ENCODE results near the gene MACROD2.

The MACROD2 gene

GRCh38 chr20:15099130-15099529, 1103.8 kb downstream of the MACROD2 start:
- no peak for DNase-seq (ENCODE audit: extremely low read depth, low read depth)
- TF ChIP-seq CTCF (IDR thresholded peaks at IDR 0.05; ENCODE audit: low read depth, low read length, missing control alignments): no peak
- no peak overlapping the region for H3K4me3 ChIP-seq (replicated peaks; ENCODE audit: low read depth, low read length)

- no peak overlapping the region for H3K4me3 ChIP-seq (replicated peaks; ENCODE audit: low read depth, low read length)
- TF ChIP-seq CTCF (IDR thresholded peaks at IDR 0.05; ENCODE audit: low read depth, low read length, missing control alignments): no peak
- DNase-seq (ENCODE audit: extremely low read depth, low read depth): no peak
These were observed 1105.3 kb downstream of the MACROD2 start for GRCh38 chr20:15100506-15101160.

GRCh38 chr20:15107931-15108330, 1112.6 kb downstream of the MACROD2 start:
- TF ChIP-seq CTCF (IDR thresholded peaks at IDR 0.05; ENCODE audit: low read depth, low read length, missing control alignments): no peak
- no peak for DNase-seq (ENCODE audit: extremely low read depth, low read depth)
- no peak overlapping the region for H3K4me3 ChIP-seq (replicated peaks; ENCODE audit: low read depth, low read length)

GRCh38 chr20:15109494-15109893, 1114.2 kb downstream of the MACROD2 start:
- DNase-seq (ENCODE audit: extremely low read depth, low read depth): no peak
- no peak for TF ChIP-seq CTCF (IDR thresholded peaks at IDR 0.05; ENCODE audit: low read depth, low read length, missing control alignments)
- no peak overlapping the region for H3K4me3 ChIP-seq (replicated peaks; ENCODE audit: low read depth, low read length)

GRCh38 chr20:15111654-15112053, 1116.3 kb downstream of the MACROD2 start:
- DNase-seq (ENCODE audit: extremely low read depth, low read depth): no peak
- no peak for TF ChIP-seq CTCF (IDR thresholded peaks at IDR 0.05; ENCODE audit: low read depth, low read length, missing control alignments)
- H3K4me3 ChIP-seq (replicated peaks; ENCODE audit: low read depth, low read length): no peak overlapping the region

GRCh38 chr20:15113144-15113773, 1117.9 kb downstream of the MACROD2 start:
- no peak overlapping the region for H3K4me3 ChIP-seq (replicated peaks; ENCODE audit: low read depth, low read length)
- TF ChIP-seq CTCF (IDR thresholded peaks at IDR 0.05; ENCODE audit: low read depth, low read length, missing control alignments): no peak
- no peak for DNase-seq (ENCODE audit: extremely low read depth, low read depth)

All from HFF-Myc (cell line).